Mucosa of rectum (tissue), 2 donors: Measurements from ENCODE around the gene ANKRD10.
"Not testable (repeated sequence)": the region's sequence is repeated elsewhere in the genome, so short reads cannot be mapped to it uniquely, and the experiment has no call there.

Source experiments
- H3K27ac ChIP-seq, 2 donors: one replicate each; pipeline ENCODE4 v1.7.0; 2013; ENCODE audit warnings: inconsistent platforms in 2 of 2, low read depth in 2 of 2, low read length in 2 of 2
- H3K27me3 ChIP-seq, 2 donors: one replicate each; pipeline ENCODE4 v1.7.0; 2013; ENCODE audit warnings: low read length in 2 of 2; ENCODE audit not compliant: control insufficient read depth in 2 of 2, insufficient read depth in 2 of 2
- H3K36me3 ChIP-seq, 2 donors: one replicate each; pipeline ENCODE4 v1.7.0; 2013; ENCODE audit warnings: low read length in 2 of 2; ENCODE audit not compliant: control insufficient read depth in 2 of 2, insufficient read depth in 2 of 2
- H3K4me1 ChIP-seq, 2 donors: one replicate each; pipeline ENCODE4 v1.7.0; 2013; ENCODE audit warnings: low read length in 2 of 2, mild to moderate bottlenecking in 1 of 2; ENCODE audit not compliant: control insufficient read depth in 2 of 2, insufficient read depth in 2 of 2
- H3K4me3 ChIP-seq, 2 donors: one replicate each; pipeline ENCODE4 v1.7.0; 2013; ENCODE audit warnings: low read length in 2 of 2
- H3K9ac ChIP-seq, 2 donors: one replicate each; pipeline ENCODE4 v1.7.0; 2013; ENCODE audit warnings: low read length in 2 of 2, low read depth in 1 of 2, mild to moderate bottlenecking in 1 of 2
- H3K9me3 ChIP-seq, 2 donors: one replicate each; pipeline ENCODE4 v1.7.0; 2013; ENCODE audit warnings: low read length in 2 of 2; ENCODE audit not compliant: control insufficient read depth in 2 of 2
- donor health status: healthy.
- donor health status: Normal muscosa, but diverticular disease.

The ANKRD10 gene

GRCh38 chr13:110954533-110954920, 39.7 kb upstream of the ANKRD10 start:
- not testable (repeated sequence) for H3K4me1 ChIP-seq, H3K4me3 ChIP-seq, H3K36me3 ChIP-seq, H3K9ac ChIP-seq, H3K9me3 ChIP-seq, H3K27me3 ChIP-seq, H3K27ac ChIP-seq

- H3K9ac ChIP-seq, result no peak overlapping the region
- H3K4me1 ChIP-seq, result no peaks in the 10 kb centered on the region
- no peaks in the 10 kb centered on the region for H3K27me3 ChIP-seq
- H3K9me3 ChIP-seq, result no peaks in the 10 kb centered on the region
- H3K36me3 ChIP-seq, result no peaks in the 10 kb centered on the region
- H3K4me3 ChIP-seq, result no peak overlapping the region
- no peak overlapping the region for H3K27ac ChIP-seq
Observed at GRCh38 chr13:110953833-110954532, 39.1 kb upstream of the ANKRD10 start.

- H3K27ac ChIP-seq, result no peak overlapping the region
- H3K9ac ChIP-seq, result no peak overlapping the region
- H3K4me1 ChIP-seq, result no peaks in the 10 kb centered on the region
- H3K9me3 ChIP-seq, result no peaks in the 10 kb centered on the region
- no peak overlapping the region for H3K4me3 ChIP-seq
- H3K27me3 ChIP-seq, result no peaks in the 10 kb centered on the region
- H3K36me3 ChIP-seq, result no peaks in the 10 kb centered on the region
Observed at GRCh38 chr13:110953416-110953815, 38.5 kb upstream of the ANKRD10 start.

- not testable (repeated sequence) for H3K4me1 ChIP-seq, H3K36me3 ChIP-seq, H3K9me3 ChIP-seq, H3K27ac ChIP-seq, H3K4me3 ChIP-seq, H3K27me3 ChIP-seq, H3K9ac ChIP-seq
Observed at GRCh38 chr13:110952135-110952534, 37.3 kb upstream of the ANKRD10 start.

- no peak overlapping the region for H3K27ac ChIP-seq
- H3K27me3 ChIP-seq, result no peaks in the 10 kb centered on the region
- no peaks in the 10 kb centered on the region for H3K36me3 ChIP-seq
- H3K4me3 ChIP-seq, result no peak overlapping the region
- no peaks in the 10 kb centered on the region for H3K9me3 ChIP-seq
- H3K9ac ChIP-seq, result no peak overlapping the region
- no peaks in the 10 kb centered on the region for H3K4me1 ChIP-seq
Observed at GRCh38 chr13:110950819-110951570, 36.1 kb upstream of the ANKRD10 start.

- H3K4me1 ChIP-seq, result no peaks in the 10 kb centered on the region
- H3K9me3 ChIP-seq, result no peaks in the 10 kb centered on the region
- H3K27me3 ChIP-seq, result no peaks in the 10 kb centered on the region
- no peak overlapping the region for H3K9ac ChIP-seq
- no peak overlapping the region for H3K27ac ChIP-seq
- H3K4me3 ChIP-seq, result no peak overlapping the region
- H3K36me3 ChIP-seq, result no peaks in the 10 kb centered on the region
Observed at GRCh38 chr13:110950356-110950755, 35.5 kb upstream of the ANKRD10 start.

GRCh38 chr13:110949628-110950027, 34.8 kb upstream of the ANKRD10 start:
- no peaks in the 10 kb centered on the region for H3K9me3 ChIP-seq

GRCh38 chr13:110949116-110949515, 34.2 kb upstream of the ANKRD10 start:
- Histone ChIP-seq H3K4me1 (no peaks in the 10 kb centered on the region), H3K9ac (no peak overlapping the region), H3K27me3 (no peaks in the 10 kb centered on the region), H3K27ac (no peak overlapping the region), H3K9me3 (no peaks in the 10 kb centered on the region), H3K36me3 (no peaks in the 10 kb centered on the region), H3K4me3 (no peak overlapping the region)

More at GRCh38 chr13:110949628-110950027, 34.8 kb upstream of the ANKRD10 start:
- no peaks in the 10 kb centered on the region for H3K36me3 ChIP-seq
- H3K27me3 ChIP-seq, result no peaks in the 10 kb centered on the region
- H3K4me1 ChIP-seq, result no peaks in the 10 kb centered on the region
- H3K4me3 ChIP-seq, result no peak overlapping the region
- no peak overlapping the region for H3K27ac ChIP-seq
- H3K9ac ChIP-seq, result no peak overlapping the region

- not testable (repeated sequence) for H3K9me3 ChIP-seq, H3K9ac ChIP-seq, H3K4me3 ChIP-seq, H3K36me3 ChIP-seq, H3K27ac ChIP-seq, H3K4me1 ChIP-seq, H3K27me3 ChIP-seq
Observed at GRCh38 chr13:110947338-110947737, 32.5 kb upstream of the ANKRD10 start.

GRCh38 chr13:110945928-110946570, 31.2 kb upstream of the ANKRD10 start:
- Histone ChIP-seq H3K9ac (no peak overlapping the region), H3K27me3 (no peaks in the 10 kb centered on the region), H3K4me3 (no peak overlapping the region)

More at GRCh38 chr13:110945928-110946570, 31.2 kb upstream of the ANKRD10 start:
- H3K4me1 ChIP-seq, result no peaks in the 10 kb centered on the region
- no peaks in the 10 kb centered on the region for H3K36me3 ChIP-seq
- no peaks in the 10 kb centered on the region for H3K9me3 ChIP-seq
- H3K27ac ChIP-seq, result no peak overlapping the region
